ENCODE measurements around the gene GPR35.

Gene GPR35

DNA sequence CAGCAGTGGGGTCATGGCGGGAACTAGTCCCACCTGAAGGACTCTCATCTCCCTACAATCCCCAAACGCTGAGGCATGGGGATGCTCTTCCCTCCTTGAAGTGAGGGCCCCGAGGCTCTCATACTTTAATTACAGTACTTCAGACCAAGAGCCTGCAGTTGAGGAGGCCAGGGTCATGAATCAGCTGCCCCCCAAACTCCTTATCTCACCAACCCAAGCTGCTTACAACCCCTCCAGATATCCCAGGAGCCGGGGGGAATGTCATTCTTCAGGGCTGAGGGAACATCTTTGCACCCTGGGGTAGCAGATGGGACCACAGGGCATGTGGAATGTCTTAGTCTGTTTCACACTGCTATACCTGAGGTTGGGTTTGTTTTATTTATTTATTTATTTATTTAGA is 41.5 kb upstream of the GPR35 start:
- Histone ChIP-seq H3K9ac (ENCODE audit: low read depth, low read length) (no peak overlapping the region), H3K27me3 (ENCODE audit: insufficient read depth, low read length) (no peaks in the 10 kb centered on the region), H3K9me3 (ENCODE audit: insufficient read depth, low read depth, low read length) (no peaks in the 10 kb centered on the region), H3K36me3 (ENCODE audit: insufficient read depth, low read depth, low read length) (no peaks in the 10 kb centered on the region), H3K4me1 (ENCODE audit: insufficient read depth, low read length) (peaks cover 15% of the 10 kb centered on the region), H3K27ac (ENCODE audit: low read length) (no peak overlapping the region), H3K4me3 (ENCODE audit: low read length) (no peak overlapping the region)

DNA sequence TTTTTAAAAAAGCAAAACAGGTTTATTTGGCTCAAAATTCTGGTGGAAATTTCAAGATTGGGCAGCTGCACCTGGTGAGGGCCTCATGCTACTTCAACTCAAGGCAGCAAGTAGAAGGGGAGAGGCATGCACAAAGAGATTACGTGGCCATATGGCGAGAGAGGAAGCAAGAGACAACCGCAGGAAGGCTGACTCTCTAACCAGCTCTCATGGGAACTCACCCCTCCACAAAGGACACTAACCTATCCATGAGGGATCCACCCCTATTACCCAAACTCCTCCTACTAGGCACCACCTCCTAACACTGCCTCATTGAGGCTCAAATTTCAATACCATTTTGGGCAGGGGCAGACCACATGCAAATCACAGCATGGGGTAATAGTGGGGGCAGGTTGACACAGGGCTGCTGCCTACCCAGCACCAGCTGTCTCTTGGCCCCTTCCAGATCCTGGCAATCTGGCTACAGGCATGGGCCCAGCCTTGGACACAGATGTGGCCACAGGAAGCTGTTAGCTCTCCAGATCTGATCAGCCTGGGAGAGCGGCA is 40.7 kb upstream of the GPR35 start:
- H3K4me3 ChIP-seq (ENCODE audit: low read length): peak overlapping the region; percentile 97
- peaks cover 15% of the 10 kb centered on the region for H3K4me1 ChIP-seq (ENCODE audit: insufficient read depth, low read length)
- no peak overlapping the region for H3K27ac ChIP-seq (ENCODE audit: low read length)
- H3K9ac ChIP-seq (ENCODE audit: low read depth, low read length): no peak overlapping the region
- no peaks in the 10 kb centered on the region for H3K27me3 ChIP-seq (ENCODE audit: insufficient read depth, low read length)
- H3K36me3 ChIP-seq (ENCODE audit: insufficient read depth, low read depth, low read length): no peaks in the 10 kb centered on the region
- no peaks in the 10 kb centered on the region for H3K9me3 ChIP-seq (ENCODE audit: insufficient read depth, low read depth, low read length)

DNA sequence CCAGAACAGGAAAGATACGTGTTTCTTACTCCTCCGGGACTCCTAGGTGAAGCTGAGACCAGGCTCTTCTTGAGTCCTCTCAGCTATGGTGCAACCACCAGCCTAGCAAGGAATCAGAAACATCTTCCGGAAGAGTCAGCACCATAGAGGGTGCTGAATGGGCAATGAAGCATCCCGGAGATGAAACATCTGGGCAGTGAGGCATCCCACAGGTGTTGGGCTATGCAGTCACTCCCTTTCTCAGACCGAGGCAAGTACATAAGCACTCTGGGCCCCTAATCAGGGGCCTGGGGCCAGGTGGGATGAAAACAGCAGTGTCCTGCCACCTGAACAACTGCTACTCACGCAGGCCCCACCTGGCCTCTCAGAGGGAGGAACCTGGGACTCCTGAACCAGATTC is 40.2 kb upstream of the GPR35 start:
- no peaks in the 10 kb centered on the region for H3K27me3 ChIP-seq (ENCODE audit: insufficient read depth, low read length)
- H3K4me3 ChIP-seq (ENCODE audit: low read length): peak overlapping the region; percentile 97
- H3K4me1 ChIP-seq (ENCODE audit: insufficient read depth, low read length): peaks cover 15% of the 10 kb centered on the region
- H3K9me3 ChIP-seq (ENCODE audit: insufficient read depth, low read depth, low read length): no peaks in the 10 kb centered on the region
- H3K27ac ChIP-seq (ENCODE audit: low read length): no peak overlapping the region
- peak overlapping the region; percentile 92; the same call in 1 of the 2 replicates for H3K9ac ChIP-seq (ENCODE audit: low read depth, low read length)
- H3K36me3 ChIP-seq (ENCODE audit: insufficient read depth, low read depth, low read length): no peaks in the 10 kb centered on the region

DNA sequence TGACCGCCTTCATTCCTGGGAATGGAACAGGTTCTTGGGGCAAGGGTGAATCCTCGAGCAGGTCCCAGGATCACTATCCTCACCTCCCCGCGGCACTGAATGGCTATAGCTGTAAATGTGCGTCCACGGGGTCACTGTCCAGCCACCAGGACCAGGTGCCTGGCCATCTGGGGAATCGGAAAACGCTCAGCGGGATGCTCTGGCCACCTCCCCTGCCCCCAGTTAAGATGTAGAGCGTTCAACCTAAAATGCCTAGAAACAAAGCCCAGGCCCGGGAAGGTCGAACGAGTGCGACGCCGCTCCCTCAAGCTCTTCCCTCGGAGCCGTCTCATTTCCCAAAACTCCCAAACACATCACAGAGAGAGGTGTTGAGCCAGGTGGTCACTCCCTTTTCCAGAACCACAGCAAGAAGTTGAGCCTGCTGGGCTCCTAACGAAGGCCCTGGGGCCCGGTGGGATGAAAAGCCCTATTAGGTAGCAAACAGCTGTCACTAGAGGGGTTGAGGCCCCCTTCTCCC is 39.5 kb upstream of the GPR35 start:
- Histone ChIP-seq H3K36me3 (ENCODE audit: insufficient read depth, low read depth, low read length) (0 out of 2 replicates have a peak, but pooled peaks cover 1% of the 10 kb centered on the region), H3K9me3 (ENCODE audit: insufficient read depth, low read depth, low read length) (no peaks in the 10 kb centered on the region)

DNA sequence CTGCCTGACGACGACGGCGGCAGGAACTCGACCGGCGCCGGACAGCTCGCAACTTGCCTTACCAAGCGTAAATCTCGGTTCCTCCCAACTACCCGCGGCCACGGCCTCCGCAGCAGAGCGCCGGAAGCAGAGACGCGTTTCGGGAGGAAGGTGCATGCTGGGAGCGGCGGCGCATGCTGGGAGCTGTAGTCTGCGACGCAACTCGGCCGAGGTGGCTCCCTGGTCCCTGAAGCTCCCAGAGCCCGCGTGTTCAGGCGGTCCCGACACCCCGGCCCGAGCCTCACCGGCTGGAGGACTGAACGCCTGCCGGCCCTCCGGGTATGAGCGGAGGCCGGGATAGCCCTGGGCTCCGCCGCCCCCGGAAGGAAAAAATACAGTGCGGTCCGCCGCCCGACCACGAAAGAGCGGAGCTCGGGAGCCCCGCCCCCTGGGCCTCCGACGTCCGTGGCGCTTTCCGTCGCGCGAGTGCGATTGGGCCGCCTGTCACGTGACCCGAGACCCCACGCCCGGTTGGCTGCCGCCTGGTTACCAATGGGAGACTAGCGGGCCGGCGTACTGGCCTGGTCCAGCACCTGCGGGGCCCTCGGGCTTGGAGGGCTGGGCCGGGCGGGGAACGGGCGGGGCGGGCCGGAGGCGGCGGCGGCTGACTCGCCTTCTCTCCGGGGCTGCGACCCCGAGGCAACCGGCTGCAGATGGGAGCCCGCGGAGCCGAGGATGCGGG is 38.9 kb upstream of the GPR35 start, which contains the start of gene CAPN10:
Gene CAPN10 (plus strand): TSS at position 537 of the 721 bp plus-strand sequence. CDS start 178 bp downstream, at position 715.
- H3K9me3 ChIP-seq (ENCODE audit: insufficient read depth, low read depth, low read length): no peaks in the 10 kb centered on the region
- H3K4me3 ChIP-seq (ENCODE audit: low read length): peak within 1 kb of the TSS; percentile 97
- peak within 1 kb of the TSS; percentile 12 for H3K27ac ChIP-seq (ENCODE audit: low read length)
- no peaks in the 10 kb centered on the region for H3K27me3 ChIP-seq (ENCODE audit: insufficient read depth, low read length)
- H3K4me1 ChIP-seq (ENCODE audit: insufficient read depth, low read length): peaks cover 15% of the 10 kb centered on the region
- peaks cover 7% of the 10 kb centered on the region; the same call in 1 of the 2 replicates for H3K36me3 ChIP-seq (ENCODE audit: insufficient read depth, low read depth, low read length)
- peak within 1 kb of the TSS; percentile 92 for H3K9ac ChIP-seq (ENCODE audit: low read depth, low read length)

More for the DNA sequence above, 39.5 kb upstream of the GPR35 start:
- H3K4me1 ChIP-seq (ENCODE audit: insufficient read depth, low read length): peaks cover 15% of the 10 kb centered on the region
- peak overlapping the region; percentile 12 for H3K27ac ChIP-seq (ENCODE audit: low read length)
- peak overlapping the region; percentile 92 for H3K9ac ChIP-seq (ENCODE audit: low read depth, low read length)
- peak overlapping the region; percentile 97 for H3K4me3 ChIP-seq (ENCODE audit: low read length)
- H3K27me3 ChIP-seq (ENCODE audit: insufficient read depth, low read length): no peaks in the 10 kb centered on the region

DNA sequence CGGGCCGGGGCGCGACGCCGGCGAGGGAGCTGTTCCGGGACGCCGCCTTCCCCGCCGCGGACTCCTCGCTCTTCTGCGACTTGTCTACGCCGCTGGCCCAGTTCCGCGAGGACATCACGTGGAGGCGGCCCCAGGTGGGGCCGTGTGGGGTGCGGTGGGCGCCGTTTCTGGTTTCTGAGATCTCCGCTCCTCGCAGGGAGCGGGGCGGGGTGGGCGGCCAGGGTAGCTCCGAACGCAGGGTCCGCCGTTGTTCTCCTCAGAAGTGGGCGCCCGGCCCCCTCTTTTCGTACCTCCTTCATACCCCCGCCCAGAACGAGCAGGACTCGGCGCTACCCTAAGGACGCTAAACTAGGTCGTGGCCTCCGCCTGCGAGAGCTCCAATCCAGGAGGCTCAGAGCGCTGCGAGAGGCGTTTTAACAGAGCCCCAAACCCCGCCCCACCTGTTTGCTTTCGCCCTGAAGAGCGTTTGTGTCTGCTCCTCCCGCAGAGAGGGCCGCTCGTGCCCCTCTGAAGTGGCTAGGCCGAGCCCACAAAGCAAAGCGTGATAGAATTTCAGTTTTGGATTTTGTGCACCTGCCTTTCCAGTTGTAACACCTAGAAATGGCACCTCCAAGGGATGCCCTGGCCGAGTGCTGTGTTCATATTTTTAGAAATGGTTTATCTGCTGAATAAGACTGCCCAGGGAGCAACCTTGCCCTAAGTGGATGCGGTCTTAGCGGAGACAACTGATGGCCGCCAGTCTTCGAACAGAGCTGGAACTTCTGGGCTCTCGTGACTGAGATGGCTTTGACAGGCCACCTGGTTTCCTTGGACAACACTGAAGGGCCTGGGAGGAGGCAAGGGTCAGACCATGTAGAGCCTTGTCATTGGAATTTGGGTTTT is 38.1 kb upstream of the GPR35 start:
- no peaks in the 10 kb centered on the region for H3K27me3 ChIP-seq (ENCODE audit: insufficient read depth, low read length)

GRCh38 chr2:240588006-240588655 is 37.1 kb upstream of the GPR35 start:
- Histone ChIP-seq H3K9ac (ENCODE audit: low read depth, low read length) (peak overlapping the region; percentile 92; the same call in 1 of the 2 replicates), H3K27ac (ENCODE audit: low read length) (no peak overlapping the region), H3K4me1 (ENCODE audit: insufficient read depth, low read length) (peaks cover 15% of the 10 kb centered on the region; the same call in 1 of the 2 replicates), H3K36me3 (ENCODE audit: insufficient read depth, low read depth, low read length) (peaks cover 8% of the 10 kb centered on the region; the same call in 1 of the 2 replicates), H3K9me3 (ENCODE audit: insufficient read depth, low read depth, low read length) (no peaks in the 10 kb centered on the region), H3K27me3 (ENCODE audit: insufficient read depth, low read length) (no peaks in the 10 kb centered on the region), H3K4me3 (ENCODE audit: low read length) (peak overlapping the region; percentile 97; the same call in 1 of the 2 replicates)

More for the DNA sequence above, 38.1 kb upstream of the GPR35 start:
- Histone ChIP-seq H3K4me3 (ENCODE audit: low read length) (peak overlapping the region; percentile 97), H3K9ac (ENCODE audit: low read depth, low read length) (peak overlapping the region; percentile 92; the same call in 1 of the 2 replicates), H3K4me1 (ENCODE audit: insufficient read depth, low read length) (peaks cover 15% of the 10 kb centered on the region), H3K9me3 (ENCODE audit: insufficient read depth, low read depth, low read length) (no peaks in the 10 kb centered on the region), H3K27ac (ENCODE audit: low read length) (no peak overlapping the region), H3K36me3 (ENCODE audit: insufficient read depth, low read depth, low read length) (peaks cover 8% of the 10 kb centered on the region; the same call in 1 of the 2 replicates)

DNA sequence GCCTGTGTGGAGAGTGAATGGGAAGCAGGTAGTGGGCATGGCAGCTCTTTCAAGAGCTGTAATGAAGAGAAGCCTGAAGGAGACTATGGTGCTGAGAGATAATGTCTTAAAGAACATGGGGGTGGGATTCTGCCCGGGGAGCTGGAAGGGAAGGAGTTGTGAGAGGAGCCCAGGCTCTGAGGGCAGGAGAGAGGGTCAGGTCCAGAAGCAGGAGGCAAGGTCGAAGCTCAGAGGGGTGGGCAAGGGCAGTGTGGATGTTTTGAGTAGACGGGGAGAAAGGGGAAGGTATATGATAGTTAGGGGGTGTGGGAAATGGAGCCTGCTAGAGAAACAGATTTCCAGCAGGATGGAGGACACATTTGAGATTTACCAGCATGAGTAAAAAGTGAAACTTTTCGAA is 36.6 kb upstream of the GPR35 start:
- Histone ChIP-seq H3K9ac (ENCODE audit: low read depth, low read length) (no peak overlapping the region), H3K9me3 (ENCODE audit: insufficient read depth, low read depth, low read length) (no peaks in the 10 kb centered on the region), H3K27ac (ENCODE audit: low read length) (no peak overlapping the region), H3K36me3 (ENCODE audit: insufficient read depth, low read depth, low read length) (peaks cover 8% of the 10 kb centered on the region; the same call in 1 of the 2 replicates), H3K27me3 (ENCODE audit: insufficient read depth, low read length) (no peaks in the 10 kb centered on the region), H3K4me1 (ENCODE audit: insufficient read depth, low read length) (peaks cover 15% of the 10 kb centered on the region; the same call in 1 of the 2 replicates), H3K4me3 (ENCODE audit: low read length) (no peak overlapping the region)

GRCh38 chr2:240589375-240589774 is 35.9 kb upstream of the GPR35 start:
- Histone ChIP-seq H3K4me3 (ENCODE audit: low read length) (no peak overlapping the region), H3K4me1 (ENCODE audit: insufficient read depth, low read length) (peaks cover 15% of the 10 kb centered on the region; the same call in 1 of the 2 replicates), H3K27ac (ENCODE audit: low read length) (no peak overlapping the region), H3K9me3 (ENCODE audit: insufficient read depth, low read depth, low read length) (no peaks in the 10 kb centered on the region), H3K9ac (ENCODE audit: low read depth, low read length) (no peak overlapping the region), H3K36me3 (ENCODE audit: insufficient read depth, low read depth, low read length) (peaks cover 8% of the 10 kb centered on the region; the same call in 1 of the 2 replicates), H3K27me3 (ENCODE audit: insufficient read depth, low read length) (no peaks in the 10 kb centered on the region)

GRCh38 chr2:240589850-240590525 is 35.3 kb upstream of the GPR35 start:
- no peak overlapping the region for H3K9ac ChIP-seq (ENCODE audit: low read depth, low read length)
- H3K9me3 ChIP-seq (ENCODE audit: insufficient read depth, low read depth, low read length): no peaks in the 10 kb centered on the region
- no peaks in the 10 kb centered on the region for H3K27me3 ChIP-seq (ENCODE audit: insufficient read depth, low read length)
- no peak overlapping the region for H3K4me3 ChIP-seq (ENCODE audit: low read length)
- no peak overlapping the region for H3K27ac ChIP-seq (ENCODE audit: low read length)
- peaks cover 8% of the 10 kb centered on the region; the same call in 1 of the 2 replicates for H3K36me3 ChIP-seq (ENCODE audit: insufficient read depth, low read depth, low read length)
- peaks cover 10% of the 10 kb centered on the region; the same call in 1 of the 2 replicates for H3K4me1 ChIP-seq (ENCODE audit: insufficient read depth, low read length)
